Daoy (cell line): ENCODE measurements around the gene CEP57L1. TPM values are rescaled to one million over a fixed set of nuclear protein-coding genes. Genes with fewer than 3 reads are reported as not detected.
"Not testable (repeated sequence)": the region's sequence is repeated elsewhere in the genome, so short reads cannot be mapped to it uniquely, and the experiment has no call there.

Experiments
- DNase-seq: peaks from one replicate; pipeline ENCODE4 v3.0.0-alpha.2; 2015; ENCODE audit warnings: low read depth
- total RNA-seq: library from RNA; depleted of rRNA; stranded (reverse); fragments of >200 nt; shearing (Covaris generic); gene quantifications from 2 replicates; pipeline ENCODE4 v1.2.3, GENCODE V29; 2014

Gene CEP57L1
- total RNA-seq, 1 experiment from 2014 or later: 25.3 TPM

DNA sequence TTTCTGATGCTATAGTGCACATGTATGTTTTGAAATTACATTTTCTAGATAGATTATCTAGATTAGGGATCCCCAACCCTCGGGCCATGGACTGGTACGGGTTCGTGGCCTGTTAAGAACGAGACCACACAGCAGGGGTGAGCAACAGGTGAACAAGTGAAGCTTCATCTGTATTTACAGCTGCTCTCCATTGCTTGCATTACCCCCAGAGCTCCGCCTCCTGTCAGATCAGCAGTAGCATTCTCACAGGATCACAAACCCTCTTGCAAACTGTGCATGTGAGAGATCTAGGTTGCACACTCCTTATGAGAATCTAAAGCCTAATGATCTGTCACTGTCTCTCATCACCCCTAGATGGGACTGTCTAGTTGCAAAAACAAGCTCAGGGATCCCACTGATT lies 10.4 kb downstream of the CEP57L1 start:
- DNase-seq: no peak

DNA sequence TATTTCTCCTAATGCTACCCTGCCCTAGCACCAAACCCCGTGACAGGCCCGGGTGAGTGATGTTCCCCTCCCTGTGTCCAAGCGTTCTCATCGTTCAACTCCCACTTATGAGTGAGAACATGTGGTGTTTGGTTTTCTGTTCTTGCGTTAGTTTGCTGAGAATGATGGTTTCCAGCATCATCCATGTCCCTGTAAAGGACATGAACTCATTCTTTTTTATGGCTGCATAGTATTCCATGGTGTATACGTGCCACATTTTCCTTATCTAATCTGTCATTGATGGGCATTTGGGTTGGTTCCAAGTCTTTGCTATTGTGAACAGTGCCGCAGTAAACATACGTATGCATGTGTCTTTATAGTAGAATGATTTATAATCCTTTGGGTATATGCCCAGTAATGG lies 14.4 kb downstream of the CEP57L1 start:
- DNase-seq: not testable (repeated sequence)

GRCh38 chr6:109112663-109113062 lies 17.4 kb downstream of the CEP57L1 start:
- DNase-seq: not testable (repeated sequence)

GRCh38 chr6:109117346-109118035 lies 22.2 kb downstream of the CEP57L1 start:
- no peak for DNase-seq

DNA sequence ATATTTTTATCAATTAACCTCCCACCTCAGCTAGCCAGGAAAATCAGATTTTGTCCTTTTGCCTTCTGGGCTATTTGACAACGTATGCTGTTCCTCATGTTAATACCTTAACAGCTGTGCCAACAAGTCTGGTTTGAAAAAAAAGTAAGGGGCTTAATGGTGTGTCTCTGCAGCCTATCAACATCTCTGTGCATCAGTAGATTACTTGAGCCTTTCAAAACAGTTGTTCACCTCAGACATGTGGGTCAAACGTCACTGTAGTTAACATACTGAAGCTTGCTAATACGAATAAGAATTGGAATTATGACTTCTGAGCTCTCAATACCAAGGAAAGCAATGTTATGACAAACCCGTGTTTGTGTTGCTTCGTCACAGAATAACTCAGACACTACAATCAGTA lies 23.0 kb downstream of the CEP57L1 start:
- no peak for DNase-seq

DNA sequence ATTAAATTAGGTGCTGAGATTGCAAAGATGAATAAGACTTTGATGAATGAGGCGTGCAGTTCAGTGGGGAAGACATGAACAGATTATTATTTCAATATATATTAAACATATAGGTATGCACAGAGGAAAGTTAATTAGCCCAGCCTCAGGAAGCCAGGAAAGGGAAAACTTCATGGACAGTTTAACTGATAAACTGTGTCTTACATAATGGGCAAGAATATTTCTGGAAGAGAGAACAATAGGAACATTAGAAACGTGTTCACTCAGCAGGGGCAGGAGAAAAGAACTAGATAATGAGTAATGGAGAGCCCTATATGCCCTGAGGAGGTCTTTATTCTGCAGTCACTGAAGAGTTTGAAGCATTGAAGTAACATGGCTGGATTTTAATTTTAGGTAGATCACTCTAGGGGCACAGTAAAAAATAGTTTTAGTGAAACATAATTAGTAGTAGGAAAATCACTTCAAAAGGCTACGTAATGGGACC lies 23.6 kb downstream of the CEP57L1 start:
- DNase-seq: no peak

DNA sequence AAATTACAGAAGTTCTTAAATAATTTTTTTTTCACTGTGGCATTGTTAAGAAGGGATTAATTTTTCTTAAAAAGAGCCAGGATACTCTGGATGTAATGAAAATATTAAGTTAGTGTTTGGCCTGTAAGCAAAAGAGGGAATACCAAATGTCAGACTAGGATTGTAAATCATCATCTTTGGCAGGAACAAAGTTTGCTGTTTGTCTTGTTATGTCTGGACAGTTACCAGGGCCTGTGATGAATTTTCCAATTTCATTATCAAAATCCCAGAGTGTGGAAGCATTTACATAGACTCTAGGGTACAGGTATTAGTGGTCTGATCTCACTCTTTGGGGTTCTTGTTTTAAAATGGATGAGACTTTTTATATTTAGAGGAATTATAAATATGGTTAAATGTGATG lies 26.1 kb downstream of the CEP57L1 start:
- DNase-seq: no peak

- no peak for DNase-seq
These were observed 28.9 kb downstream of the CEP57L1 start for GRCh38 chr6:109124219-109124618.

DNA sequence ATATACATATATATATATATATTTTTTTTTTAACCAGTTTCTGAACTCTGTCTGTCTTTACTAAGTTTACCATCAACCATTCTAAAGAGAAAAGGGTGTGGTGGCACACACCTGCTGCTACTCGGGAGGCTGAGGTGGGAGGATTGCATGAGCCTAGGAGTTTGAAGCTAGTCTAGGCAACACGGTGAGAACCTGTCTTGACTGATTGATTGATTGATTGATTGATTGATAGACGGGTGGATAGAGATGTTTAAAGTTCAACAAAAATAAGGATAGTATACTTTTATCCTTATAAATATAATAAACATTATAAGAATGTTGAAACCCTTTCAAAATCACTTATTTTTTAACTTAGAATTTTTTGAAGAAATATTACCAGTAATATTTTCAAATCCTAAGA lies 30.2 kb downstream of the CEP57L1 start:
- DNase-seq: no peak

GRCh38 chr6:109130065-109130464 lies 34.8 kb downstream of the CEP57L1 start:
- DNase-seq: no peak

DNA sequence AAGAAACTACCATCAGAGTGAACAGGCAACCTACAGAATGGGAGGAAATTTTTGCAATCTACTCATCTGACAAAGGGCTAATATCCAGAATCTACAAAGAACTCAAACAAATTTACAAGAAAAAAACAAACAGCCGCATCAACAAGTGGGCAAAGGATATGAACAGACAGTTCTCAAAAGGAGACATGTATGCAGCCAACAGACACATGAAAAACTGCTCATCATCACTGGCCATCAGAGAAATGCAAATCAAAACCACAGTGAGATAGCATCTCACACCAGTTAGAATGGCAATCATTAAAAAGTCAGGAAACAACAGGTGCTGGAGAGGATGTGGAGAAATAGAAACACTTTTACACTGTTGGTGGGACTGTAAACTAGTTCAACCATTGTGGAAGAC lies 40.3 kb downstream of the CEP57L1 start:
- DNase-seq: not testable (repeated sequence)

- DNase-seq: not testable (repeated sequence)
These were observed 40.7 kb downstream of the CEP57L1 start for GRCh38 chr6:109136039-109136438.

DNA sequence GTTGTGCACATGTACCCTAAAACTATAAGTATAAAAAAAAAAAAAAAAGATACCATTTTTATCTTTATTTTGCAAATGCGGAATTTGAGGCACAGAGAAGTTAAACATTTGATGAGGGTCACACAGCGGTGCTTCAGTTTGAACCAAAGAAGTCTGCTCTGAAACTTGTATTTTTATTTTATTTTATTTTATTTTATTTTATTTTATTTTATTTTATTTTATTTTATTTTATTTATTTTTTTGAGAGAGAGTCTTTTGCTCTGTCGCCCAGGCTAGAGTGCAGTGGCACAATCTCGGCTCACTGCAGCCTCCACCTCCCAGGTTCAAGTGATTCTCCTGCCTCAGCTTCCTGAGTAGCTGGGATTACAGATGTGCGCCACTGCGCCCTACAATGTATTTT lies 41.2 kb downstream of the CEP57L1 start:
- not testable (repeated sequence) for DNase-seq

GRCh38 chr6:109139109-109139508 lies 43.8 kb downstream of the CEP57L1 start:
- DNase-seq: peak; percentile 6

- not testable (repeated sequence) for DNase-seq
These were observed 46.8 kb downstream of the CEP57L1 start for GRCh38 chr6:109142067-109142466.

DNA sequence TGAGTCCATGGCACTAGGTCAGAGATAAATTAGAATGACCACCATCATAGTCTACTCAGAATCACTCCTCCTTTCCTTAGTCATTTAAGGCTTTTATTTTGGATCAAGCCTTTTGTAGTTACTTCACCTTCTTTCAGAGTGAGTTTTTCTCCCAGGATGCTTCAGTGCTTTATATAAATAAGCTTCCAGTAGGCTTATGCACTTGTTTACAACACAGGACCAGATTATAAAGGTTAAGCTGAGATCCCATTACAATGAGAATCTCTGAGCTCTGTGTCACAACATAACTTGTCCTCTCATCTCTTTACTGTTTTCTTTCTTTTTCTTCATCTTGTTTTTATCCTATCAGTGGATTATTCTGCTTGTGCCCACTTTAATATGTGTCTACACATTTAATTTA lies 47.9 kb downstream of the CEP57L1 start:
- no peak for DNase-seq

GRCh38 chr6:109148251-109148650 lies 52.9 kb downstream of the CEP57L1 start:
- DNase-seq: not testable (repeated sequence)

DNA sequence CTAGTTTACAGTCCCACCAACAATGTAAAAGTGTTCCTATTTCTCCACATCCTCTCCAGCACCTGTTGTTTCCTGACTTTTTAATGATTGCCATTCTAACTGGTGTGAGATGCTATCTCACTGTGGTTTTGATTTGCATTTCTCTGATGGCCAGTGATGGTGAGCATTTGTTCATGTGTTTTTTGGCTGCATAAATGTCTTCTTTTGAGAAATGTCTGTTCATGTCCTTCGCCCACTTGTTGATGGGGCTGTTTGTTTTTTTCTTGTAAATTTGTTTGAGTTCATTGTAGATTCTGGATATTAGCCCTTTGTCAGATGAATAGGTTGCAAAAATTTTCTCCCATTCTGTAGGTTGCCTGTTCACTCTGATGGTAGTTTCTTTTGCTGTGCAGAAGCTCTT lies 53.4 kb downstream of the CEP57L1 start:
- DNase-seq: not testable (repeated sequence)

GRCh38 chr6:109153752-109154151 lies 58.4 kb downstream of the CEP57L1 start:
- DNase-seq: no peak

DNA sequence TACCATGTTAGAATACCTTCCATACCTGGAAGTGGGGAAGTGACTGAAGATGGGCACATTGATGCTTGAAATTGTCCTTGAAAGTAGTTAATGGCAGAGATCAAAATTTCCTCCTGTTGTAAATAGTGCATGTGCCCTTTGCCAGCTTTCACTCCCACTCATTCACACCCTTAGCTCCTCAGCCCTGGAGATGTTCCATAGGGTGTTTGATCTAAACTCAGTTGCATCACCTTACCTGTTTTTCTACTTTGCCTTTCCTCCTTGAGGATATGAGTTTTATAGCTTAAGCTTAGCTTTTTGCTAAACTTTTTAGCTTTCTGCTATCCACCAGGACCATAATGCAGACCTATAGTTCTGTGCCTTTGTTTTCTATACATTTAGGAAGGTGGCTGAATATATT lies 69.0 kb downstream of the CEP57L1 start:
- no peak for DNase-seq

DNA sequence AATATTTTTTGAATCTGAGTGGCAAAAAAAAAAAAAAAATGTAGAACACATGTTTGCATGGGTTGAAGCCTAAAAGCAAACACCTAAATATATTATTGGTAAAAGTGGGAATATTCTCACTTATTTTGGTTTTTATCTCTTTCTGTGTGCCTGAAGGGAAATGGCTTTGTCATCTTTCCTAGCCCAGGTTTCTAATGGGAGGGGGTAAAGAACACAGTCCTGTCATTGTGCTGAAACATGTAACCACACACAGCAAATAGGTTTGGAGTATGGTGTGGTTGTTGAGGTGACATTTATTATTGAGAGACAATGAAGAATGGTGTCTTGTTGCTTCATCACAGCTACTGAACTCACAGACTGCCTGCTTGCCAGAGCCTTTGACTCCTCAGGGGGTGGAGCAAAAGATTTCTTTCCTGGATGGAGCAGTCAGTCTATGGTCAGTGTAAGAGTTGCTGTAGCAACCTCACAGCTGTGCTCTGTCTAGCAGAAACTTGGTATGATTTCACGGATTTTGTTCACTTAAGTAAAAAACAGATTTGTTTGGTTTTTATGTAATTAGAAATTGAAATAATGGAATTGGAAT lies 70.2 kb downstream of the CEP57L1 start:
- no peak for DNase-seq

GRCh38 chr6:109166673-109167072 lies 71.4 kb downstream of the CEP57L1 start:
- DNase-seq: no peak

- no peak for DNase-seq
These were observed 72.3 kb downstream of the CEP57L1 start for GRCh38 chr6:109167562-109167961.

- DNase-seq: no peak
These were observed 75.0 kb downstream of the CEP57L1 start for GRCh38 chr6:109170333-109170732.
